ENCODE results near the gene GSKIP.

The GSKIP gene

GRCh38 chr14:96362965-96363750 lies at the start of gene GSKIP, which contains the start of gene ATG2B:
Gene GSKIP (plus strand): TSS chr14:96363526. CDS start chr14:96382248, 18,722 bp downstream.
Gene ATG2B (minus strand): TSS chr14:96363341. CDS start chr14:96362976, 365 bp downstream.
- TF ChIP-seq CTCF (IDR thresholded peaks at IDR 0.05; ENCODE audit: control extremely low read depth, extremely low read depth, low read depth, missing control alignments), result no peak
- DNase-seq (ENCODE audit: extremely low spot score), result peak; percentile 96
- ChIA-PET CTCF (no interaction called here), POLR2A (no interaction called here)

- no peak for TF ChIP-seq CTCF (IDR thresholded peaks at IDR 0.05; ENCODE audit: control extremely low read depth, extremely low read depth, low read depth, missing control alignments)
- ChIA-PET POLR2A (no interaction called here), CTCF (interaction anchor here (1.1 to 1.9 kb wide), 3 partner anchors 12 to 40 kb away, joined by 3 to 5 read pairs (median 4); no protein-coding TSS in a partner anchor)
- no peak for DNase-seq (ENCODE audit: extremely low spot score)
Measured at GRCh38 chr14:96316087-96316486, 47.2 kb upstream of the GSKIP start.

- ChIA-PET POLR2A (no interaction called here), CTCF (interaction anchor here (1.5 kb wide), 1 partner anchor 8 kb away, joined by 4 read pairs; no protein-coding TSS in a partner anchor)
- no peak for TF ChIP-seq CTCF (IDR thresholded peaks at IDR 0.05; ENCODE audit: control extremely low read depth, extremely low read depth, low read depth, missing control alignments)
- DNase-seq (ENCODE audit: extremely low spot score), result no peak
Measured at GRCh38 chr14:96318836-96319235, 44.5 kb upstream of the GSKIP start.

- ChIA-PET CTCF (no interaction called here), POLR2A (no interaction called here)
- no peak for DNase-seq (ENCODE audit: extremely low spot score)
- TF ChIP-seq CTCF (IDR thresholded peaks at IDR 0.05; ENCODE audit: control extremely low read depth, extremely low read depth, low read depth, missing control alignments), result no peak
Measured at GRCh38 chr14:96320605-96321004, 42.7 kb upstream of the GSKIP start.

GRCh38 chr14:96324219-96324618 lies 39.1 kb upstream of the GSKIP start:
- ChIA-PET POLR2A (no interaction called here), CTCF (no interaction called here)
- no peak for TF ChIP-seq CTCF (IDR thresholded peaks at IDR 0.05; ENCODE audit: control extremely low read depth, extremely low read depth, low read depth, missing control alignments)

GRCh38 chr14:96338551-96338950 lies 24.8 kb upstream of the GSKIP start:
- ChIA-PET CTCF (interaction anchor here (1.3 kb wide), 1 partner anchor 11 kb away, joined by 3 read pairs; no protein-coding TSS in a partner anchor), POLR2A (no interaction called here)
- no peak for TF ChIP-seq CTCF (IDR thresholded peaks at IDR 0.05; ENCODE audit: control extremely low read depth, extremely low read depth, low read depth, missing control alignments)
- DNase-seq (ENCODE audit: extremely low spot score), result no peak

More at GRCh38 chr14:96324219-96324618, 39.1 kb upstream of the GSKIP start:
- DNase-seq (ENCODE audit: extremely low spot score), result no peak
